ENCODE data around the gene VEGFA. TPM values are rescaled to one million over a fixed set of nuclear protein-coding genes. Genes with fewer than 3 reads are reported as not detected.

VEGFA gene
- total RNA-seq, 6 donors from 2014 or later, result 129 to 564 (median 261) TPM

GRCh38 chr6:43744931-43745727 is 24.9 kb upstream of the VEGFA start:
- Histone ChIP-seq H3K27me3 (no peaks in the 10 kb centered on the region), H3K9me3 (no peaks in the 10 kb centered on the region), H3K4me3 (no peak overlapping the region), H3K27ac (peak overlapping the region in 2 of 4 donors; percentile 57 to 78), H3K36me3 (no peaks in the 10 kb centered on the region), H3K4me1 (peaks cover 0 to 19% (median 2%) of the 10 kb centered on the region in 4 donors)
- ATAC-seq (ENCODE audit: low FRiP score in 2 of 2) (peak in 1 of 2 donors; percentile 66), DNase-seq (peak in 1 of 2 donors; percentile 80)
- WGBS, 2 donors, result 68 to 70% methylated on average over 16 of the region's 16 CpGs
- no peak for TF ChIP-seq POLR2A (IDR thresholded peaks at IDR 0.05)
- no peak for TF ChIP-seq POLR2AphosphoS5 (IDR thresholded peaks at IDR 0.05)
- TF ChIP-seq EP300 (IDR thresholded peaks at IDR 0.05), result no peak
- no peak for TF ChIP-seq CTCF (IDR thresholded peaks at IDR 0.05)

GRCh38 chr6:43746071-43746470 is 23.9 kb upstream of the VEGFA start:
- H3K4me1 ChIP-seq, result peaks cover 0 to 17% (median 2%) of the 10 kb centered on the region in 4 donors
- H3K36me3 ChIP-seq, result no peaks in the 10 kb centered on the region
- 90 to 97% methylated on average over 2 of the region's 2 CpGs for WGBS, 2 donors
- DNase-seq (no peak), ATAC-seq (ENCODE audit: low FRiP score in 2 of 2) (no peak)
- no peak overlapping the region for H3K27ac ChIP-seq
- TF ChIP-seq EP300 (IDR thresholded peaks at IDR 0.05) (no peak), POLR2AphosphoS5 (IDR thresholded peaks at IDR 0.05) (no peak), POLR2A (IDR thresholded peaks at IDR 0.05) (no peak)
- no peak overlapping the region for H3K4me3 ChIP-seq
- no peaks in the 10 kb centered on the region for H3K9me3 ChIP-seq
- H3K27me3 ChIP-seq, result no peaks in the 10 kb centered on the region

GRCh38 chr6:43746613-43747102 is 23.4 kb upstream of the VEGFA start:
- H3K4me1 ChIP-seq, result peaks cover 0 to 12% (median under 1%) of the 10 kb centered on the region in 4 donors

GRCh38 chr6:43747784-43748183 is 22.2 kb upstream of the VEGFA start:
- WGBS, 2 donors, result 71% methylated on average over 4 of the region's 4 CpGs
- peak in 1 of 2 donors; percentile 15 for DNase-seq

More at GRCh38 chr6:43746613-43747102, 23.4 kb upstream of the VEGFA start:
- peak in 1 of 2 donors; percentile 9 for DNase-seq
- Histone ChIP-seq H3K9me3 (no peaks in the 10 kb centered on the region), H3K27me3 (no peaks in the 10 kb centered on the region), H3K27ac (no peak overlapping the region), H3K4me3 (no peak overlapping the region), H3K36me3 (no peaks in the 10 kb centered on the region)
- 45 to 72% methylated on average over 4 to 13 of the region's 13 CpGs for WGBS, 2 donors
- no peak for TF ChIP-seq EP300 (IDR thresholded peaks at IDR 0.05)
- TF ChIP-seq POLR2A (IDR thresholded peaks at IDR 0.05), result no peak
- no peak for TF ChIP-seq CTCF (IDR thresholded peaks at IDR 0.05)
- TF ChIP-seq POLR2AphosphoS5 (IDR thresholded peaks at IDR 0.05), result no peak
- ATAC-seq (ENCODE audit: low FRiP score in 2 of 2), result no peak

More at GRCh38 chr6:43747784-43748183, 22.2 kb upstream of the VEGFA start:
- H3K9me3 ChIP-seq, result no peaks in the 10 kb centered on the region
- H3K36me3 ChIP-seq, result no peaks in the 10 kb centered on the region
- ATAC-seq (ENCODE audit: low FRiP score in 2 of 2), result no peak
- peaks cover 0 to 11% (median 0%) of the 10 kb centered on the region in 4 donors for H3K4me1 ChIP-seq
- no peak overlapping the region for H3K4me3 ChIP-seq
- no peaks in the 10 kb centered on the region for H3K27me3 ChIP-seq
- TF ChIP-seq CTCF (IDR thresholded peaks at IDR 0.05) (no peak), POLR2A (IDR thresholded peaks at IDR 0.05) (no peak), POLR2AphosphoS5 (IDR thresholded peaks at IDR 0.05) (no peak), EP300 (IDR thresholded peaks at IDR 0.05) (no peak)
- H3K27ac ChIP-seq, result no peak overlapping the region
